HepG2 (cell line): ENCODE data around the gene PEX11G. TPM values are rescaled to one million over a fixed set of nuclear protein-coding genes. Genes with fewer than 3 reads are reported as not detected.
A peak's percentile ranks its signal among the peaks of the same experiment; 100 is the strongest.

ENCODE experiments used
- BCL6 ChIP-seq: IDR thresholded peaks from 2 replicates; pipeline ENCODE4 v1.6.1; 2016; ENCODE audit warnings: missing genetic modification reagents, missing compliant biosample characterization
- GABPA ChIP-seq, 2 experiments: IDR thresholded peaks; 2 replicates each; pipeline ENCODE4 v1.6.1; 2011 to 2016; ENCODE audit warnings: low read depth in 2 of 2, low read length in 1 of 2, missing biosample characterization in 1 of 2, missing genetic modification characterization in 1 of 2
- GATAD2A ChIP-seq: IDR thresholded peaks from 2 replicates; pipeline ENCODE4 v1.6.1; 2016
- SKIL ChIP-seq: sonication (generic); formaldehyde crosslinking; IDR thresholded peaks from 2 replicates; pipeline ENCODE4 v1.8.0; 2022; ENCODE audit warnings: missing genetic modification reagents, mild to moderate bottlenecking, moderate library complexity, borderline replicate concordance
- TEAD2 ChIP-seq: sonication (generic); formaldehyde crosslinking; IDR thresholded peaks from 2 replicates; pipeline ENCODE4 v1.9.0; 2021; ENCODE audit warnings: missing genetic modification reagents
- TEAD3 ChIP-seq: optimal IDR thresholded peaks from 2 replicates; pipeline ENCODE3; 2016; ENCODE audit warnings: borderline replicate concordance
- TSC22D2 ChIP-seq: sonication (generic); formaldehyde crosslinking; IDR thresholded peaks from 2 replicates; pipeline ENCODE4 v1.5.1; 2020; ENCODE audit warnings: missing genetic modification reagents, mild to moderate bottlenecking, borderline replicate concordance
- ZBTB40 ChIP-seq, 2 experiments: fragments of 450-650 bp in 1 of 2; sonication (generic) in 1 of 2; formaldehyde crosslinking in 1 of 2; IDR thresholded peaks; 2 replicates each; pipeline versions ENCODE4 v1.6.1 to v1.8.0; 2016 to 2022; ENCODE audit warnings: antibody characterized with exemption in 1 of 2, mild to moderate bottlenecking in 1 of 2, missing genetic modification reagents in 1 of 2
- ZC3H4 ChIP-seq: sonication (generic); formaldehyde crosslinking; IDR thresholded peaks from 2 replicates; pipeline ENCODE4 v1.4.0; 2020; ENCODE audit warnings: missing genetic modification reagents, borderline replicate concordance
- ZNF547 ChIP-seq: sonication (generic); formaldehyde crosslinking; IDR thresholded peaks from 2 replicates; pipeline ENCODE4 v1.5.1; 2020; ENCODE audit warnings: mild to moderate bottlenecking, missing genetic modification reagents
- polyA plus RNA-seq, 8 experiments: library from polyadenylated mRNA; depleted of rRNA in 3 of 8; stranded (reverse) in 7 of 8; unstranded in 1 of 8; fragments of >200 nt; fragmentation: Illumina TruSeq in 4 of 8; extraction: Trizol in 4 of 8; gene quantifications; 2 replicates each; pipeline versions ENCODE4 v1.2.1 to v1.2.3, GENCODE V29; 2011 to 2016; ENCODE audit warnings: low read depth in 4 of 8, missing spikeins in 1 of 8, mixed read lengths in 1 of 8; ENCODE audit not compliant: insufficient read depth in 1 of 8
- total RNA-seq, 5 experiments: library from RNA; depleted of rRNA; stranded (reverse); fragments of >200 nt; fragmentation: Illumina TruSeq; extraction: Trizol; gene quantifications; 2 replicates each; pipeline ENCODE4 v1.2.3, GENCODE V29; 2016; ENCODE audit warnings: low read depth in 1 of 5

PEX11G gene
- total and polyA plus RNA-seq, 2 of the 13 experiments (the other 11 are each of a cell fraction or from before 2014, with no cell fraction given): not detected

GRCh38 chr19:7515645-7516151, 26.9 kb upstream of the PEX11G start, which contains the start of gene ZNF358 (continued):
- TF ChIP-seq ZBTB40 (IDR thresholded peaks at IDR 0.05): peak; percentile 25; the same call in 1 of the 2 replicates
- no peak for TF ChIP-seq ZBTB40 (CRISPR knock-in tag; IDR thresholded peaks at IDR 0.05)
- peak; percentile 35 for TF ChIP-seq TEAD3 (CRISPR knock-in tag)
- TF ChIP-seq SKIL (CRISPR knock-in tag): no peak
- TF ChIP-seq ZNF547: peak; percentile 33; the same call in 1 of the 2 replicates
- no peak for TF ChIP-seq TEAD2 (CRISPR knock-in tag)
- TF ChIP-seq TSC22D2 (CRISPR knock-in tag): no peak
- TF ChIP-seq BCL6 (CRISPR knock-in tag): no peak
- 0 out of 2 replicates have a peak, but pooled peaks have one; percentile 25 for TF ChIP-seq GABPA (IDR thresholded peaks at IDR 0.05; ENCODE audit: low read depth, low read length)
- no peak for TF ChIP-seq GABPA (CRISPR knock-in tag; IDR thresholded peaks at IDR 0.05; ENCODE audit: low read depth)
- TF ChIP-seq GATAD2A (CRISPR knock-in tag): no peak
- no peak for TF ChIP-seq ZC3H4 (CRISPR knock-in tag)
